SJSA1 (cell line): ENCODE measurements around the gene NPHS1. TPM values are rescaled to one million over a fixed set of nuclear protein-coding genes. Genes with fewer than 3 reads are reported as not detected.

Source experiments
- DNase-seq, 2 experiments: peaks; one replicate each; pipeline ENCODE4 v3.0.0-alpha.2; 2015 to 2020; ENCODE audit warnings: low spot score in 2 of 2, low read depth in 1 of 2
- H3K27ac ChIP-seq: fragments of 250-450 bp; sonication (Bioruptor Pico); 2 replicates; pipeline ENCODE4 v1.5.1; 2020; ENCODE audit warnings: mild to moderate bottlenecking, moderate library complexity
- H3K27me3 ChIP-seq: fragments of 250-450 bp; sonication (Bioruptor Pico); replicated peaks from 2 replicates; pipeline ENCODE4 v1.5.1; 2020; ENCODE audit warnings: mild to moderate bottlenecking, moderate library complexity
- H3K36me3 ChIP-seq: fragments of 250-450 bp; sonication (Bioruptor Pico); 2 replicates; pipeline ENCODE4 v1.5.1; 2020; ENCODE audit warnings: mild to moderate bottlenecking
- H3K4me1 ChIP-seq: fragments of 250-450 bp; sonication (Bioruptor Pico); replicated peaks from 2 replicates; pipeline ENCODE4 v1.6.1; 2021; ENCODE audit warnings: mild to moderate bottlenecking
- H3K4me3 ChIP-seq: fragments of 250-450 bp; sonication (Bioruptor Pico); 2 replicates; pipeline ENCODE4 v1.5.1; 2020; ENCODE audit warnings: mild to moderate bottlenecking
- H3K9me3 ChIP-seq: fragments of 250-450 bp; sonication (Bioruptor Pico); replicated peaks from 2 replicates; pipeline ENCODE4 v1.5.1; 2020; ENCODE audit warnings: mild to moderate bottlenecking
- total RNA-seq: library from RNA; depleted of rRNA; stranded (reverse); fragments of >200 nt; shearing (Covaris generic); gene quantifications from 2 replicates; pipeline ENCODE4 v1.2.3, GENCODE V29; 2014

NPHS1 gene
- total RNA-seq, 1 experiment from 2014 or later, result not detected

DNA sequence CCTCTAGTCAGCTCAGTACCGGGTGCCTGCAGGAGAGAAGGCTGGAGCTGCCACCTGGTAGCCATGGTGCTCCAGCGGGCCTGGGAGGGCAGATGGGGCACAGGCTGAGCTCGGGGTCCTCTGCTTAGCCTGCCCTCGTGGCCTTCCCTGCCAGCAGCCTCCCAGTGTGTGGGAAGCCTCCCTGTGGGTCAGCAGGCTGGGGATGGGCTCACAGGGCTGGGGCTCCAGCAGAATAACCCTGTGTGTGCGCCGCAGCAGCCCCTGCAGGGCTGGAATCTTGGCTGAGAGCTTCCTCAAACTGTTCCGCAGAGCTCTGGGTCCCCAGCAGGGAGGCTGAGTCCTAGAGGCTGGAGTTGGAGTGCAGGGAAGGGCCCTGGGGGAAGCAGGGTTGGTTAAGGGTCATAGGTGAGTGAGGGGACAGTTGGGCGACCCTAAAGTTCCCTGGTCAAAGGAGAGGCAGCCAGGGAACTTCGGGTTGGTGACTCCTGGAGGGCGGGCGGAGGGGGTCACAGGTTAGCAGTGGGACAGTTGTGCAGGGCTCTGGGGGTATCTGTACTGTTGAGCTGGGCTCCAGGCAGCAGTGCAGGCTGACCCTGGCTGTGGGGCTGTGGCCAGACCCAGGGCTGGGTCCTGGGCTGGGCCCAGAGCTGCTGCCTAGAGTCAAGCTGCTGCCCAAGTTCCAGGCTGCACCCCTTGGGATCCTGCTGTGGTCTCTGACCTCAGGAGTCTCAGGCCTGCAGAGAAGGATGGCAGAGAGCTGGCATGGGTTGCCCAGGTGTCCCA is 62.9 kb downstream of the NPHS1 start:
- Histone ChIP-seq H3K4me3 (no peak overlapping the region), H3K9me3 (no peaks in the 10 kb centered on the region), H3K4me1 (no peaks in the 10 kb centered on the region), H3K27ac (no peak overlapping the region), H3K36me3 (peaks cover 14% of the 10 kb centered on the region), H3K27me3 (no peaks in the 10 kb centered on the region)
- DNase-seq, result no peak

GRCh38 chr19:35788205-35788960 is 63.9 kb downstream of the NPHS1 start:
- H3K4me3 ChIP-seq, result no peak overlapping the region
- DNase-seq, result no peak
- peaks cover 16% of the 10 kb centered on the region for H3K36me3 ChIP-seq
- no peaks in the 10 kb centered on the region for H3K4me1 ChIP-seq
- no peaks in the 10 kb centered on the region for H3K27me3 ChIP-seq
- H3K9me3 ChIP-seq, result no peaks in the 10 kb centered on the region
- H3K27ac ChIP-seq, result no peak overlapping the region

DNA sequence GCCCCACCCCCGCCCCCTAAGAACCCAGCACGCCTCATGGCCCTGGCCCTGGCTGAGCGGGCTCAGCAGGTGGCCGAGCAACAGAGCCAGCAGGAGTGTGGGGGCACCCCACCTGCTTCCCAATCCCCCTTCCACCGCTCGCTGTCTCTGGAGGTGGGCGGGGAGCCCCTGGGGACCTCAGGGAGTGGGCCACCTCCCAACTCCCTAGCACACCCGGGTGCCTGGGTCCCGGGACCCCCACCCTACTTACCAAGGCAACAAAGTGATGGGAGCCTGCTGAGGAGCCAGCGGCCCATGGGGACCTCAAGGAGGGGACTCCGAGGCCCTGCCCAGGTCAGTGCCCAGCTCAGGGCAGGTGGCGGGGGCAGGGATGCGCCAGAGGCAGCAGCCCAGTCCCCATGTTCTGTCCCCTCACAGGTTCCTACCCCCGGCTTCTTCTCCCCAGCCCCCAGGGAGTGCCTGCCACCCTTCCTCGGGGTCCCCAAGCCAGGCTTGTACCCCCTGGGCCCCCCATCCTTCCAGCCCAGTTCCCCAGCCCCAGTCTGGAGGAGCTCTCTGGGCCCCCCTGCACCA is 65.0 kb downstream of the NPHS1 start:
- H3K27ac ChIP-seq, result no peak overlapping the region
- H3K4me3 ChIP-seq, result no peak overlapping the region
- H3K36me3 ChIP-seq, result peaks cover 26% of the 10 kb centered on the region
- DNase-seq, result no peak
- H3K9me3 ChIP-seq, result no peaks in the 10 kb centered on the region
- no peaks in the 10 kb centered on the region for H3K4me1 ChIP-seq
- no peaks in the 10 kb centered on the region for H3K27me3 ChIP-seq

GRCh38 chr19:35786299-35787160 is 65.8 kb downstream of the NPHS1 start:
- no peak overlapping the region for H3K27ac ChIP-seq
- no peaks in the 10 kb centered on the region for H3K4me1 ChIP-seq
- peaks cover 33% of the 10 kb centered on the region for H3K36me3 ChIP-seq
- peak in 1 of 2 experiments; percentile 37 for DNase-seq
- H3K4me3 ChIP-seq, result no peak overlapping the region
- H3K9me3 ChIP-seq, result no peaks in the 10 kb centered on the region
- H3K27me3 ChIP-seq, result no peaks in the 10 kb centered on the region

DNA sequence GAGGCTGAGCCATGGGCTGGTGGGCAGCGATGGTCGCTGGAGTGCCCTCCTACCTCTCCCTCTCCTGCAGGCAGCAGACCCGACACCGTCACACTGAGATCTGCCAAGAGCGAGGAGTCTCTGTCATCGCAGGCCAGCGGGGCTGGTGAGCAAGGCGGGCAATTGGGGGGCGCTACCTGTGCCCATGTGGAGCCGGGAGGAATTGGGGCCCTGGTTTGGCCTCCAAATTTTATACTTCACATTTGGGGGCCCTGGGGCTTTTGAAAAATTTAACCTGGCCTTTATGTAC is 67.0 kb downstream of the NPHS1 start:
- no peaks in the 10 kb centered on the region for H3K9me3 ChIP-seq
- peak in 1 of 2 experiments; percentile 41 for DNase-seq
- no peak overlapping the region for H3K4me3 ChIP-seq
- H3K36me3 ChIP-seq, result peaks cover 39% of the 10 kb centered on the region
- H3K27ac ChIP-seq, result no peak overlapping the region
- no peaks in the 10 kb centered on the region for H3K4me1 ChIP-seq
- no peaks in the 10 kb centered on the region for H3K27me3 ChIP-seq

DNA sequence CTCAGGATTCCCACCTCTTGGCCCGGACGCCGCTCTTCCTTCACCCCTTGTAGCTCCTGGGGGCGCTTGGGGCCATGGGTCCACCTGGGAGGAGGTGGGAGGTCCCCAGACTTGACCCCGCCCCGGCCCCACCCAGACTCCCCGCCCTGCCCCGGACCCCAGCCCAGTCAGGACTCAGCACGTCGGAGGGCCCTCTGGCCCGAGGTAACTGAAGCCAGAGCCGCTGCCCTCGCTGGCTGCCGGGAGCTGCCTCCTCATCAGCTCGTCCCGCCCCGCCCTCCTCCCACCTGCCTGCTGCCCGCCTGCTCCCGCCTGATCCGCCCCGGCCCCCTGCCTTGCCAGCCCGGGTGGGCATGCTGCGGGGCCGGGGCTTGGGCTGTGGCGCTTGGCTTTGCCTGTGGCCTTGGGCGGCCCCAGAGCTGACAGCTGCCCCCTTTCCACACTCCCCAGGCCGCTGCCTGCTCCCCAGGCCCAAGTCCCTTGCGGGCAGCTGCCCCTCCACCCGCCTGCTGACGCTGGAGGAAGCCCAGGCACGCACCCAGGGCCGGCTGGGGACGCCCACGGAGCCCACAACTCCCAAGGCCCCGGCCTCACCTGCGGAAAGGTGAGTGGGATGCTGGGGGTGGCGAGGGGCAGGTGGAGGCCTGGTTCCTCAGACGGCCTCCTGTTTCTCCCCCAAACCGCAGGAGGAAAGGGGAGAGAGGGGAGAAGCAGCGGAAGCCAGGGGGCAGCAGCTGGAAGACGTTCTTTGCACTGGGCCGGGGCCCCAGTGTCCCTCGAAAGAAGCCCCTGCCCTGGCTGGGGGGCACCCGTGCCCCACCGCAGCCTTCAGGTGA is 67.6 kb downstream of the NPHS1 start:
- Histone ChIP-seq H3K4me1 (no peaks in the 10 kb centered on the region), H3K9me3 (no peaks in the 10 kb centered on the region)
- DNase-seq, result no peak

GRCh38 chr19:35783469-35784434 is 68.6 kb downstream of the NPHS1 start:
- Histone ChIP-seq H3K27me3 (no peaks in the 10 kb centered on the region), H3K36me3 (peaks cover 53% of the 10 kb centered on the region), H3K27ac (no peak overlapping the region), H3K4me3 (no peak overlapping the region), H3K9me3 (no peaks in the 10 kb centered on the region), H3K4me1 (no peaks in the 10 kb centered on the region)
- peak in 1 of 2 experiments; percentile 45 for DNase-seq

More for the DNA sequence above, 67.6 kb downstream of the NPHS1 start:
- Histone ChIP-seq H3K36me3 (peaks cover 45% of the 10 kb centered on the region), H3K4me3 (no peak overlapping the region), H3K27me3 (no peaks in the 10 kb centered on the region), H3K27ac (no peak overlapping the region)

GRCh38 chr19:35782589-35782988 is 69.7 kb downstream of the NPHS1 start:
- peak in 1 of 2 experiments; percentile 40 for DNase-seq
- H3K27me3 ChIP-seq, result no peaks in the 10 kb centered on the region
- H3K4me3 ChIP-seq, result no peak overlapping the region
- peaks cover 65% of the 10 kb centered on the region for H3K36me3 ChIP-seq
- no peak overlapping the region for H3K27ac ChIP-seq
- H3K4me1 ChIP-seq, result no peaks in the 10 kb centered on the region
- no peaks in the 10 kb centered on the region for H3K9me3 ChIP-seq

- H3K27me3 ChIP-seq, result no peaks in the 10 kb centered on the region
- H3K36me3 ChIP-seq, result peaks cover 69% of the 10 kb centered on the region
- H3K9me3 ChIP-seq, result no peaks in the 10 kb centered on the region
- H3K4me3 ChIP-seq, result no peak overlapping the region
- peaks cover 7% of the 10 kb centered on the region for H3K4me1 ChIP-seq
- no peak for DNase-seq
- no peak overlapping the region for H3K27ac ChIP-seq
Observed at GRCh38 chr19:35781650-35782049, 70.7 kb downstream of the NPHS1 start.

DNA sequence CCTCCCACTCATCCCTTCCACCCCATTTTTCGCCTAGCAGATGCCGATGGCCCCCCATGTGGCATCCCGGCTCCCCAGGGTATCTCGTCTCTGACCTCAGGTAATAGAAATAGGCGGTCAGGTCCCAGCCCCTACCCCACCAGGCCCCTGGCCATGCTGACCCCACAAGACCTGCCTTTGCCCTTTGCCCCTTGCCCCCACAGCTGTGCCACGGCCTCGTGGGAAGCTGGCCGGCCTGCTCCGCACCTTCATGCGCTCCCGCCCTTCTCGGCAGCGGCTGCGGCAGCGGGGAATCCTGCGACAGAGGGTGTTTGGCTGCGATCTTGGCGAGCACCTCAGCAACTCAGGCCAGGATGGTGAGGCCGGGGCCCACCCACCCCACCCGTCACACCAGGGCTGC is 71.6 kb downstream of the NPHS1 start:
- no peak for DNase-seq
- H3K4me1 ChIP-seq, result peaks cover 13% of the 10 kb centered on the region

GRCh38 chr19:35780058-35780457 is 72.2 kb downstream of the NPHS1 start:
- Histone ChIP-seq H3K27ac (no peak overlapping the region), H3K36me3 (peaks cover 65% of the 10 kb centered on the region), H3K9me3 (no peaks in the 10 kb centered on the region), H3K4me1 (peaks cover 13% of the 10 kb centered on the region), H3K27me3 (no peaks in the 10 kb centered on the region), H3K4me3 (no peak overlapping the region)
- peak in 1 of 2 experiments; percentile 41 for DNase-seq

More for the DNA sequence above, 71.6 kb downstream of the NPHS1 start:
- Histone ChIP-seq H3K27ac (no peak overlapping the region), H3K4me3 (no peak overlapping the region), H3K27me3 (no peaks in the 10 kb centered on the region), H3K9me3 (no peaks in the 10 kb centered on the region), H3K36me3 (peaks cover 69% of the 10 kb centered on the region)

GRCh38 chr19:35779033-35779432 is 73.3 kb downstream of the NPHS1 start:
- no peaks in the 10 kb centered on the region for H3K27me3 ChIP-seq
- peaks cover 13% of the 10 kb centered on the region for H3K4me1 ChIP-seq
- no peak overlapping the region for H3K27ac ChIP-seq
- no peaks in the 10 kb centered on the region for H3K9me3 ChIP-seq
- no peak overlapping the region for H3K4me3 ChIP-seq
- no peak for DNase-seq
- peaks cover 61% of the 10 kb centered on the region for H3K36me3 ChIP-seq
